Vagina (tissue), 2 donors: ENCODE results near the gene MYLK.

Experiments
- POLR2A ChIP-seq, 2 donors: fragments of 450-650 bp; IDR thresholded peaks; one replicate each; pipeline ENCODE4 v1.6.1; 2017; ENCODE audit warnings: antibody characterized with exemption in 2 of 2, mild to moderate bottlenecking in 2 of 2, moderate library complexity in 2 of 2
- TF ChIP-seq, protein P1 (sequence below), 3 experiments: fragments of 450-650 bp in 2 of 3; fragments of 200-600 bp in 1 of 3; sonication (generic) in 1 of 3; IDR thresholded peaks; one replicate each; pipeline ENCODE4 v1.5.1; 2017 to 2019; ENCODE audit warnings: antibody characterized with exemption in 3 of 3, mild to moderate bottlenecking in 2 of 3, moderate library complexity in 2 of 3

DNA sequence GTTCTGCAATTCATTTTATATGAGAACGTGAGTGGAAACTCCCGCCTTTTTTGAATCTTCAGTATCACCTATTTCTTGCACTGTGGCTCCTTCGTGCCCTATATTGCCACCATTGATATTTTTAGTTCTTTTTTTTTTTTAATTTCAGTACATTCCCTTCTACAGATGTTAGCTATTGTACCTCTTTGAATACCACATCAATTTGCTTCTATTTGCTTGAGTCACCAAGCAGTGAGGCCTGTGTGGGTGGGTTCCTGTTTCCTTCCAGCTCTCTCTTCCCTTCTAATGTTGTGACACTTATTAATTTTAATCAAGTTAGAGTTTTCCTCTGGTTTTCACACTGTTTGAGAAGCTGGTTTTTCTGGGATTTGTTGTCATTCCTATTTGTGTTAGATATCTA, 308.0 kb downstream of the MYLK start:
- no peak for TF ChIP-seq POLR2A (IDR thresholded peaks at IDR 0.05)
- TF ChIP-seq, protein P1, sequence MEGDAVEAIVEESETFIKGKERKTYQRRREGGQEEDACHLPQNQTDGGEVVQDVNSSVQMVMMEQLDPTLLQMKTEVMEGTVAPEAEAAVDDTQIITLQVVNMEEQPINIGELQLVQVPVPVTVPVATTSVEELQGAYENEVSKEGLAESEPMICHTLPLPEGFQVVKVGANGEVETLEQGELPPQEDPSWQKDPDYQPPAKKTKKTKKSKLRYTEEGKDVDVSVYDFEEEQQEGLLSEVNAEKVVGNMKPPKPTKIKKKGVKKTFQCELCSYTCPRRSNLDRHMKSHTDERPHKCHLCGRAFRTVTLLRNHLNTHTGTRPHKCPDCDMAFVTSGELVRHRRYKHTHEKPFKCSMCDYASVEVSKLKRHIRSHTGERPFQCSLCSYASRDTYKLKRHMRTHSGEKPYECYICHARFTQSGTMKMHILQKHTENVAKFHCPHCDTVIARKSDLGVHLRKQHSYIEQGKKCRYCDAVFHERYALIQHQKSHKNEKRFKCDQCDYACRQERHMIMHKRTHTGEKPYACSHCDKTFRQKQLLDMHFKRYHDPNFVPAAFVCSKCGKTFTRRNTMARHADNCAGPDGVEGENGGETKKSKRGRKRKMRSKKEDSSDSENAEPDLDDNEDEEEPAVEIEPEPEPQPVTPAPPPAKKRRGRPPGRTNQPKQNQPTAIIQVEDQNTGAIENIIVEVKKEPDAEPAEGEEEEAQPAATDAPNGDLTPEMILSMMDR (IDR thresholded peaks at IDR 0.05) = no peak
